OCI-LY1 (cell line): ENCODE measurements around the gene ZDHHC6.
"Not testable (repeated sequence)": the region's sequence is repeated elsewhere in the genome, so short reads cannot be mapped to it uniquely, and the experiment has no call there.

ENCODE experiments used
- CTCF ChIP-seq: fragments of 200-600 bp; sonication (generic), shearing (Covaris generic); IDR thresholded peaks from 2 replicates; pipeline ENCODE4 v1.5.1; 2017; ENCODE audit warnings: mild to moderate bottlenecking, antibody characterized with exemption, low read length, moderate library complexity, mixed read lengths
- EZH2 ChIP-seq: fragments of 200-600 bp; sonication (generic), shearing (Covaris generic); IDR thresholded peaks from 2 replicates; pipeline ENCODE4 v1.8.0; 2017; ENCODE audit warnings: borderline replicate concordance, mixed run types, mild to moderate bottlenecking, antibody characterized with exemption, low read length, moderate library complexity, mixed read lengths

GRCh38 chr10:112388056-112388455 lies 58.7 kb downstream of the ZDHHC6 start:
- not testable (repeated sequence) for TF ChIP-seq CTCF, EZH2
